IMR-90 (cell line): Measurements from ENCODE around the gene CTNNBIP1. TPM values are rescaled to one million over a fixed set of nuclear protein-coding genes. Genes with fewer than 3 reads are reported as not detected.

Experiments used
- ATAC-seq: fragments of 200-7000 bp; cut with Tn5 transposase; 2 replicates; pipeline ENCODE4 v1.9.1; 2020; ENCODE audit warnings: low read depth, mild to moderate bottlenecking, moderate library complexity
- BruUV-seq: library from RNA; stranded (reverse); fragments of 400-500 nt; replicated peaks from 2 replicates; lab custom pipeline; 2021; lab: Mats Ljungman, UMichigan
- CTCF ChIA-PET: fragments of 300-600 bp; formaldehyde crosslinking; extraction: SDS; loops from one replicate; lab custom pipeline; 2021; ENCODE audit warnings: antibody characterized with exemption; lab: Yijun Ruan, JAX
- POLR2A ChIA-PET: fragments of 300-600 bp; sonication (Branson Sonifier 250); formaldehyde crosslinking; loops from one replicate; lab custom pipeline; 2022; ENCODE audit warnings: antibody characterized with exemption; ENCODE audit not compliant: unreplicated experiment; lab: Charles Lee
- DNase-seq: peaks from one replicate; pipeline ENCODE4 v3.0.0; 2013
- H2AFZ ChIP-seq: replicated peaks from 2 replicates; pipeline ENCODE3; 2013; ENCODE audit warnings: low read length, mild to moderate bottlenecking; ENCODE audit not compliant: poor library complexity
- H2AK5ac ChIP-seq: 2 replicates; pipeline ENCODE4 v1.6.1; 2013; ENCODE audit warnings: low read depth, low read length, inconsistent platforms
- H2AK9ac ChIP-seq: replicated peaks from 2 replicates; pipeline ENCODE3; 2013; ENCODE audit warnings: mild to moderate bottlenecking, low read depth, low read length, moderate library complexity; ENCODE audit not compliant: poor library complexity
- H2BK120ac ChIP-seq: 2 replicates; pipeline ENCODE4 v1.6.1; 2013; ENCODE audit warnings: low read depth, low read length, inconsistent platforms
- H2BK15ac ChIP-seq: 3 replicates; pipeline ENCODE4 v1.6.1; 2013; ENCODE audit warnings: low read depth, low read length, inconsistent platforms
- H2BK20ac ChIP-seq: 2 replicates; pipeline ENCODE4 v1.6.1; 2013; ENCODE audit warnings: low read depth, mild to moderate bottlenecking, inconsistent platforms, low read length, moderate library complexity
- H2BK5ac ChIP-seq: 2 replicates; pipeline ENCODE4 v1.6.1; 2013; ENCODE audit warnings: mild to moderate bottlenecking, low read depth, low read length, inconsistent platforms; ENCODE audit not compliant: poor library complexity, severe bottlenecking
- H3K14ac ChIP-seq: replicated peaks from 2 replicates; pipeline ENCODE4 v1.6.1; 2013; ENCODE audit warnings: low read depth, low read length, inconsistent platforms
- H3K18ac ChIP-seq: 2 replicates; pipeline ENCODE4 v1.6.1; 2013; ENCODE audit warnings: low read depth, low read length, control low read depth
- H3K23ac ChIP-seq: 2 replicates; pipeline ENCODE4 v1.6.1; 2013; ENCODE audit warnings: low read depth, low read length, inconsistent platforms
- H3K27ac ChIP-seq: 2 replicates; pipeline ENCODE4 v1.5.1; 2013; ENCODE audit warnings: mild to moderate bottlenecking, control low read depth, low read length; ENCODE audit not compliant: insufficient read depth
- H3K27me3 ChIP-seq: 2 replicates; pipeline ENCODE4 v1.6.1; 2013; ENCODE audit warnings: low read length; ENCODE audit not compliant: control insufficient read depth, insufficient read depth
- H3K36me3 ChIP-seq: 2 replicates; pipeline ENCODE4 v1.6.1; 2013; ENCODE audit warnings: low read length, mixed read lengths; ENCODE audit not compliant: control insufficient read depth, insufficient read depth
- H3K4ac ChIP-seq: 2 replicates; pipeline ENCODE4 v1.6.1; 2013; ENCODE audit warnings: low read depth, low read length, inconsistent platforms
- H3K4me1 ChIP-seq: 2 replicates; pipeline ENCODE4 v1.6.1; 2013; ENCODE audit warnings: low read length, mixed read lengths; ENCODE audit not compliant: control insufficient read depth, insufficient read depth
- H3K4me2 ChIP-seq: 2 replicates; pipeline ENCODE4 v1.6.1; 2013; ENCODE audit warnings: low read depth, mild to moderate bottlenecking, control low read depth, low read length, moderate library complexity
- H3K4me3 ChIP-seq: 2 replicates; pipeline ENCODE4 v1.5.1; 2013; ENCODE audit warnings: low read depth, mild to moderate bottlenecking, control low read depth, low read length, moderate library complexity; ENCODE audit not compliant: insufficient read depth
- H3K56ac ChIP-seq: 2 replicates; pipeline ENCODE4 v1.6.1; 2013; ENCODE audit warnings: low read length, inconsistent platforms; ENCODE audit not compliant: insufficient read depth; ENCODE audit errors: extremely low read depth
- H3K79me1 ChIP-seq, 2 experiments: 2 replicates each; pipeline ENCODE4 v1.6.1; 2013; ENCODE audit warnings: low read length in 2 of 2, inconsistent platforms in 1 of 2, low read depth in 1 of 2
- H3K9ac ChIP-seq: 2 replicates; pipeline ENCODE4 v1.6.1; 2013; ENCODE audit warnings: low read depth, low read length, control low read depth
- H3K9me1 ChIP-seq: 2 replicates; pipeline ENCODE4 v1.6.1; 2013; ENCODE audit warnings: low read length, inconsistent platforms; ENCODE audit not compliant: insufficient read depth
- H3K9me3 ChIP-seq: 2 replicates; pipeline ENCODE4 v1.6.1; 2013; ENCODE audit warnings: low read length; ENCODE audit not compliant: control insufficient read depth, insufficient read depth
- H4K20me1 ChIP-seq: 2 replicates; pipeline ENCODE4 v1.6.1; 2013; ENCODE audit warnings: low read length, inconsistent platforms; ENCODE audit not compliant: insufficient read depth
- H4K5ac ChIP-seq: 2 replicates; pipeline ENCODE4 v1.6.1; 2013; ENCODE audit warnings: mild to moderate bottlenecking, low read depth, low read length, control low read depth
- H4K8ac ChIP-seq, 2 experiments: 2 replicates each; pipeline ENCODE4 v1.6.1; 2013; ENCODE audit warnings: low read depth in 2 of 2, low read length in 2 of 2, control low read depth in 1 of 2, inconsistent platforms in 1 of 2
- H4K91ac ChIP-seq: 2 replicates; pipeline ENCODE4 v1.6.1; 2013; ENCODE audit warnings: low read depth, low read length, inconsistent platforms; ENCODE audit not compliant: insufficient read depth
- BHLHE40 ChIP-seq: fragments of 150-350 bp; IDR thresholded peaks from 2 replicates; pipeline ENCODE4 v1.6.1; 2016; ENCODE audit warnings: mild to moderate bottlenecking, low read depth, low read length
- CEBPB ChIP-seq: IDR thresholded peaks from 2 replicates; pipeline ENCODE4 v1.6.1; 2012; ENCODE audit warnings: low read depth, low read length, improper control_type of control experiment
- FOS ChIP-seq: fragments of 150-350 bp; IDR thresholded peaks from 2 replicates; pipeline ENCODE4 v1.6.1; 2016; ENCODE audit warnings: low read depth, low read length
- RAD21 ChIP-seq: IDR thresholded peaks from 2 replicates; pipeline ENCODE4 v1.6.1; 2012; ENCODE audit warnings: low read length, improper control_type of control experiment
- SMC3 ChIP-seq: fragments of 150-350 bp; IDR thresholded peaks from 2 replicates; pipeline ENCODE4 v1.6.1; 2016; ENCODE audit warnings: low read depth, mild to moderate bottlenecking, antibody characterized with exemption, low read length, moderate library complexity
- WGBS, 2 experiments: methylation state at CpG; one replicate each; pipeline versions ENCODE4 v1.1.5 to v1.1.7; 2013; ENCODE audit warnings: missing lambda C conversion rate in 2 of 2; ENCODE audit not compliant: insufficient read length in 1 of 2; ENCODE audit errors: extremely low coverage in 2 of 2; 5-methylcytosine and 5-hydroxymethylcytosine counted together
- dilution Hi-C: fragments of 300-500 bp; cut with HindIII; formaldehyde crosslinking; loops from one replicate; pipeline ENCODE4 v1.14.3; 2018; ENCODE audit warnings: low sequenced_read_pairs; ENCODE audit not compliant: unreplicated experiment
- in situ Hi-C: fragments of 300-500 bp; cut with MboI; formaldehyde crosslinking; loops from 3 replicates; pipeline ENCODE4 v1.14.3; 2019; ENCODE audit warnings: low sequenced_read_pairs, inconsistent platforms, mixed read lengths
- intact Hi-C: fragments of 100-400 bp; cut with micrococcal nuclease; formaldehyde crosslinking; loops from 2 replicates; pipeline ENCODE4 v1.10.0; 2022
- polyA plus RNA-seq, 3 experiments: library from polyadenylated mRNA; depleted of rRNA; stranded (reverse); fragments of >200 nt; gene quantifications; 2 replicates each; pipeline ENCODE4 v1.2.3, GENCODE V29; 2012; ENCODE audit warnings: low replicate concordance in 1 of 3
- total RNA-seq: library from RNA; depleted of rRNA; stranded (reverse); fragments of >200 nt; gene quantifications from 2 replicates; pipeline ENCODE4 v1.2.3, GENCODE V29; 2012

Gene CTNNBIP1
- total and polyA plus RNA-seq, 2 of the 4 experiments (the other 2 are of a cell fraction): 24.7 to 28.5 TPM

DNA sequence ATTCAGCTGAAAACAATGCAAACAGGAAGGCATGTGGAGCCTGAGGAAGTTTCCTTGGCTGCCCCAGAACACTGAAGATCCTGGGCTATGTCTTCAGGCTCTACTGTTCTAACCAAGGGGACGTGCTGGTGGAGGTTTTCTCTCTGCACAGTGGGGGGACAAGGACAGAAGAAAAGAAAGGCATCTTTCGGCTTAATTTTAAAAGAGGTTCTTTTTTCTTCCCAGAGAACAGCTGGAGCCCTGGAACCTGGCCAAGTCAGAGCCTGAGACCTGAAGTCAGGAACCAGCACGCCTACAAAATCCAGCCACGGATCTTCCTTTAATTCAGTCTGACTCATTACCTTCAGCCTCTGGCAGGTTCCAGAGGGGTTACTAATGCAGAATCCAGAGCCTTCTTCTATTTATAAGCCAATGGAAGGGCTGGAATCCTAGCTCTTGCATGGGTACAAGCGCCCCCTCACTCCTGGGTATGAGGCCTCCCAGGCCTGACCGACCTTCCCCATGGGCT is 19.8 kb downstream of the CTNNBIP1 start:
- ChIA-PET POLR2A (no interaction called here), CTCF (interaction anchor here (0.8 to 1.1 kb wide), 2 partner anchors 24 to 52 kb away, joined by 3 to 4 read pairs; no protein-coding TSS in a partner anchor)
- peak overlapping the region; percentile 88 for H4K91ac ChIP-seq
- H4K5ac ChIP-seq: peak overlapping the region; percentile 49
- H3K14ac ChIP-seq: peak overlapping the region; percentile 94
- ATAC-seq (peak; percentile 86), DNase-seq (peak; percentile 96)
- H2BK120ac ChIP-seq: peak overlapping the region; percentile 95
- H3K4me3 ChIP-seq: no peak overlapping the region
- H3K9ac ChIP-seq: no peak overlapping the region
- H2AFZ ChIP-seq: peak overlapping the region; percentile 82
- peak overlapping the region; percentile 85 for H2AK9ac ChIP-seq
- peak overlapping the region; percentile 57 for H3K4me2 ChIP-seq
- peaks cover 17 to 58% of the 10 kb centered on the region in 2 experiments; a peak in 3 of 4 replicates for H3K79me1 ChIP-seq
- peak overlapping the region; percentile 95 for H2BK20ac ChIP-seq
- intact Hi-C loops: no loop called here
- dilution Hi-C loops: no loop called here
- H3K4ac ChIP-seq: peak overlapping the region; percentile 96
- H4K8ac ChIP-seq: peak overlapping the region in 1 of 2 experiments; percentile 84; a peak in 2 of 4 replicates
- peak overlapping the region; percentile 56 for H3K18ac ChIP-seq
- H2BK15ac ChIP-seq: peak overlapping the region; percentile 90; the same call in 1 of the 3 replicates
- peak overlapping the region; percentile 82 for H2AK5ac ChIP-seq
- no TSS peak for BruUV-seq
- peak overlapping the region; percentile 58 for H3K56ac ChIP-seq
- no peaks in the 10 kb centered on the region for H4K20me1 ChIP-seq
- peaks cover 32% of the 10 kb centered on the region for H3K9me1 ChIP-seq
- WGBS, 2 experiments: 0% methylated on average over 1 of the region's 6 CpGs; no CpG with 5 or more reads in 1 of the 2 experiments
- peak overlapping the region; percentile 70 for H3K23ac ChIP-seq
- H3K27me3 ChIP-seq: no peaks in the 10 kb centered on the region
- peak overlapping the region; percentile 70 for H3K27ac ChIP-seq
- H3K36me3 ChIP-seq: no peaks in the 10 kb centered on the region
- no peaks in the 10 kb centered on the region for H3K9me3 ChIP-seq
- H2BK5ac ChIP-seq: peak overlapping the region; percentile 98
- H3K4me1 ChIP-seq: peaks cover 36% of the 10 kb centered on the region
- in situ Hi-C loops: no loop called here
- peak; percentile 57 for TF ChIP-seq FOS
- TF ChIP-seq SMC3: no peak
- no peak; the same call in 1 of the 2 replicates for TF ChIP-seq CEBPB
- TF ChIP-seq BHLHE40: peak; percentile 38; the same call in 1 of the 2 replicates
- TF ChIP-seq RAD21: no peak
